Measurements from ENCODE around the gene TMEM253.

DNA sequence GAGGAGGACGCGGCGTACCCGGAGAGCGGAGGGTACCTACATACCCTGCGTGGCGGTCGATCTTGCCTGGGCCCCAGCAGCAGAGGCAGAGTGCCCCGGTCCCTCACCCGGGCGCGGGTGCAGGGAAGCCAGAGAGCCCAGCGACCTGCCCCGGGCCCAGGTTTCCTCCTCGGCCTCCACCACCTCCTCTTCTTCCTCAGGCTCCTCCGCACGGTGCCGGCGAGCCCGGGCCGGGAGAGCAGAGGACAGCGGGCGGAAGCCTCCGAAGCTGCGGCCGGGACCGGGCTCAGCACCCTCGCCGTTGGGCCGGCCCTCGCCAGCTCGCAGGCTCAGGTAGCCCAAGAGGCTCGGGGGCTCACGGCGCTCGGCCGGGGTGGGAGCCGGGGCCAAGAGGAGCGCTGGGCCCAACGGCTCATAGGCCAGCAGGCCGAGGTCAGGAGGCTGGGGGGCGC, 9.0 kb upstream of the TMEM253 start:
- TF ChIP-seq, protein P1, sequence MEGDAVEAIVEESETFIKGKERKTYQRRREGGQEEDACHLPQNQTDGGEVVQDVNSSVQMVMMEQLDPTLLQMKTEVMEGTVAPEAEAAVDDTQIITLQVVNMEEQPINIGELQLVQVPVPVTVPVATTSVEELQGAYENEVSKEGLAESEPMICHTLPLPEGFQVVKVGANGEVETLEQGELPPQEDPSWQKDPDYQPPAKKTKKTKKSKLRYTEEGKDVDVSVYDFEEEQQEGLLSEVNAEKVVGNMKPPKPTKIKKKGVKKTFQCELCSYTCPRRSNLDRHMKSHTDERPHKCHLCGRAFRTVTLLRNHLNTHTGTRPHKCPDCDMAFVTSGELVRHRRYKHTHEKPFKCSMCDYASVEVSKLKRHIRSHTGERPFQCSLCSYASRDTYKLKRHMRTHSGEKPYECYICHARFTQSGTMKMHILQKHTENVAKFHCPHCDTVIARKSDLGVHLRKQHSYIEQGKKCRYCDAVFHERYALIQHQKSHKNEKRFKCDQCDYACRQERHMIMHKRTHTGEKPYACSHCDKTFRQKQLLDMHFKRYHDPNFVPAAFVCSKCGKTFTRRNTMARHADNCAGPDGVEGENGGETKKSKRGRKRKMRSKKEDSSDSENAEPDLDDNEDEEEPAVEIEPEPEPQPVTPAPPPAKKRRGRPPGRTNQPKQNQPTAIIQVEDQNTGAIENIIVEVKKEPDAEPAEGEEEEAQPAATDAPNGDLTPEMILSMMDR (IDR thresholded peaks at IDR 0.05), result no peak
- no peak for TF ChIP-seq POLR2A (IDR thresholded peaks at IDR 0.05)

Data from thyroid gland (tissue), 4 donors.